GM18870 (cell line): Measurements from ENCODE around the gene NFKBIL1.
A peak's percentile ranks its signal among the peaks of the same experiment; 100 is the strongest.

Experiments used
- ATAC-seq: cut with Tn5 transposase; IDR thresholded peaks from one replicate; pipeline ENCODE4 v1.9.1; 2021; ENCODE audit warnings: moderate library complexity; ENCODE audit not compliant: unreplicated experiment

NFKBIL1 gene

GRCh38 chr6:31559606-31559957, 12.2 kb downstream of the NFKBIL1 start:
- ATAC-seq, result no peak

- peak; percentile 61 for ATAC-seq
These were observed 12.7 kb downstream of the NFKBIL1 start for GRCh38 chr6:31559958-31560696.

DNA sequence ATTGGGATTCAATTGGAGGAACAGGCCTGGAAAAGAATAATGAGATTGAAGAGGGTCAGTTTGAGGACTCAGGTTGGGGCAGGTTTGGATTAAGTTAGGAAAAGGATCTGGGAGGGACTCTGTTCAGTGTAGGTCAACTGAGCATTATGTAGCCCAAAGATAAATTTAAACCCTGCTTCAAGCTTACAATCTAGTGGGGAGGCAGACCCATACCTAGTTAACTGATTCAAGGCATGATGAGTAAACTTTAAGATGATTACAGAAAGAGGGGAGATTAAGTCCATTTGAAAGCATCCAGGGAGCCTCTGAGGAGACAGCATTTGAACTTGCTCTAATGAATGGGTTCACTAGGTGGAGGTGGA, 13.3 kb downstream of the NFKBIL1 start:
- ATAC-seq, result no peak

- ATAC-seq, result no peak
These were observed 20.3 kb downstream of the NFKBIL1 start for GRCh38 chr6:31567531-31568370.

- peak; percentile 76 for ATAC-seq
These were observed 21.1 kb downstream of the NFKBIL1 start for GRCh38 chr6:31568537-31568961.

DNA sequence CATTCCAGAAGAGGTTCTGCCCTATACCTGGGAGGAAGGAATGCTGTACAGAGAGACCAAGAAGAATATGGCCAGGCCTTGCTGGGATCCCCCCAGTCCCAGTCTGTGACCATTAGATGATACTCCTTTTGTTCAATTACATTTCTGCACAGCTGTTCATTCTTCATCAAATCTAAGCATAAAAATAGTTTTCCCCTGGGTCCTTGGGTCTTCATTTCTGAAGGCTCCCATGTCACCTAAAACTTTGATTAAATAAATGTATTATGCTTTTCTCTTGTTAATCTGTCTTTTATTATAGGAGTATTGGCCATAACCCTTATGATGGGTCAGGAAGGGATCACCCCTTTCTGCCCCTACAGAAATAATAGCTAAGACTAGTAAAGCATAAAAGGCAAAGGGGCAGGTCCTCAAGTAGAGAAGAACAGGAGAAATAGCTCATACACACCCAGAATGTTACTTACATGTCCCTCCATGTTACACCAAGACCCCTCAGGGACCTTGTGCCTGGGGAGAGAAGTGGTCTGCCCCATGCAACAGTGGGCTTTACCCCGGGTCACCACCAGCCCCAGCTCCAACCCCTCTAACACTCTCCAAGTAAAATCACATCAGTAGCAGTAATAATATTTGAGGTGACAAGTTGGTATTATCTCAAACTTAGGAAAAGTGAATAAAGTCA, 22.6 kb downstream of the NFKBIL1 start:
- ATAC-seq, result no peak

- peak; percentile 40 for ATAC-seq
These were observed 24.9 kb downstream of the NFKBIL1 start, which contains the start of gene LTA for GRCh38 chr6:31572041-31572911. Gene LTA, plus strand, starts transcription at chr6:31572289. Its CDS starts 454 bp downstream, at chr6:31572743.

GRCh38 chr6:31573239-31574105, 26.1 kb downstream of the NFKBIL1 start:
- no peak for ATAC-seq

- ATAC-seq, result no peak
These were observed 27.0 kb downstream of the NFKBIL1 start for GRCh38 chr6:31574106-31575061.

DNA sequence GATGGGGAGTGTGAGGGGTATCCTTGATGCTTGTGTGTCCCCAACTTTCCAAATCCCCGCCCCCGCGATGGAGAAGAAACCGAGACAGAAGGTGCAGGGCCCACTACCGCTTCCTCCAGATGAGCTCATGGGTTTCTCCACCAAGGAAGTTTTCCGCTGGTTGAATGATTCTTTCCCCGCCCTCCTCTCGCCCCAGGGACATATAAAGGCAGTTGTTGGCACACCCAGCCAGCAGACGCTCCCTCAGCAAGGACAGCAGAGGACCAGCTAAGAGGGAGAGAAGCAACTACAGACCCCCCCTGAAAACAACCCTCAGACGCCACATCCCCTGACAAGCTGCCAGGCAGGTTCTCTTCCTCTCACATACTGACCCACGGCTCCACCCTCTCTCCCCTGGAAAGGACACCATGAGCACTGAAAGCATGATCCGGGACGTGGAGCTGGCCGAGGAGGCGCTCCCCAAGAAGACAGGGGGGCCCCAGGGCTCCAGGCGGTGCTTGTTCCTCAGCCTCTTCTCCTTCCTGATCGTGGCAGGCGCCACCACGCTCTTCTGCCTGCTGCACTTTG, 28.0 kb downstream of the NFKBIL1 start, which contains the start of gene TNF:
Gene TNF (plus strand): TSS at position 231 of the 567 bp plus-strand sequence. CDS start 177 bp downstream, at position 408.
- ATAC-seq, result no peak

- ATAC-seq, result no peak
These were observed 28.7 kb downstream of the NFKBIL1 start for GRCh38 chr6:31575952-31576685.

DNA sequence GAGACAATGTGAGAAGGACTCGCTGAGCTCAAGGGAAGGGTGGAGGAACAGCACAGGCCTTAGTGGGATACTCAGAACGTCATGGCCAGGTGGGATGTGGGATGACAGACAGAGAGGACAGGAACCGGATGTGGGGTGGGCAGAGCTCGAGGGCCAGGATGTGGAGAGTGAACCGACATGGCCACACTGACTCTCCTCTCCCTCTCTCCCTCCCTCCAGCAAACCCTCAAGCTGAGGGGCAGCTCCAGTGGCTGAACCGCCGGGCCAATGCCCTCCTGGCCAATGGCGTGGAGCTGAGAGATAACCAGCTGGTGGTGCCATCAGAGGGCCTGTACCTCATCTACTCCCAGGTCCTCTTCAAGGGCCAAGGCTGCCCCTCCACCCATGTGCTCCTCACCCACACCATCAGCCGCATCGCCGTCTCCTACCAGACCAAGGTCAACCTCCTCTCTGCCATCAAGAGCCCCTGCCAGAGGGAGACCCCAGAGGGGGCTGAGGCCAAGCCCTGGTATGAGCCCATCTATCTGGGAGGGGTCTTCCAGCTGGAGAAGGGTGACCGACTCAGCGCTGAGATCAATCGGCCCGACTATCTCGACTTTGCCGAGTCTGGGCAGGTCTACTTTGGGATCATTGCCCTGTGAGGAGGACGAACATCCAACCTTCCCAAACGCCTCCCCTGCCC, 29.6 kb downstream of the NFKBIL1 start:
- no peak for ATAC-seq

DNA sequence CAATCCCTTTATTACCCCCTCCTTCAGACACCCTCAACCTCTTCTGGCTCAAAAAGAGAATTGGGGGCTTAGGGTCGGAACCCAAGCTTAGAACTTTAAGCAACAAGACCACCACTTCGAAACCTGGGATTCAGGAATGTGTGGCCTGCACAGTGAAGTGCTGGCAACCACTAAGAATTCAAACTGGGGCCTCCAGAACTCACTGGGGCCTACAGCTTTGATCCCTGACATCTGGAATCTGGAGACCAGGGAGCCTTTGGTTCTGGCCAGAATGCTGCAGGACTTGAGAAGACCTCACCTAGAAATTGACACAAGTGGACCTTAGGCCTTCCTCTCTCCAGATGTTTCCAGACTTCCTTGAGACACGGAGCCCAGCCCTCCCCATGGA, 30.2 kb downstream of the NFKBIL1 start:
- no peak for ATAC-seq

DNA sequence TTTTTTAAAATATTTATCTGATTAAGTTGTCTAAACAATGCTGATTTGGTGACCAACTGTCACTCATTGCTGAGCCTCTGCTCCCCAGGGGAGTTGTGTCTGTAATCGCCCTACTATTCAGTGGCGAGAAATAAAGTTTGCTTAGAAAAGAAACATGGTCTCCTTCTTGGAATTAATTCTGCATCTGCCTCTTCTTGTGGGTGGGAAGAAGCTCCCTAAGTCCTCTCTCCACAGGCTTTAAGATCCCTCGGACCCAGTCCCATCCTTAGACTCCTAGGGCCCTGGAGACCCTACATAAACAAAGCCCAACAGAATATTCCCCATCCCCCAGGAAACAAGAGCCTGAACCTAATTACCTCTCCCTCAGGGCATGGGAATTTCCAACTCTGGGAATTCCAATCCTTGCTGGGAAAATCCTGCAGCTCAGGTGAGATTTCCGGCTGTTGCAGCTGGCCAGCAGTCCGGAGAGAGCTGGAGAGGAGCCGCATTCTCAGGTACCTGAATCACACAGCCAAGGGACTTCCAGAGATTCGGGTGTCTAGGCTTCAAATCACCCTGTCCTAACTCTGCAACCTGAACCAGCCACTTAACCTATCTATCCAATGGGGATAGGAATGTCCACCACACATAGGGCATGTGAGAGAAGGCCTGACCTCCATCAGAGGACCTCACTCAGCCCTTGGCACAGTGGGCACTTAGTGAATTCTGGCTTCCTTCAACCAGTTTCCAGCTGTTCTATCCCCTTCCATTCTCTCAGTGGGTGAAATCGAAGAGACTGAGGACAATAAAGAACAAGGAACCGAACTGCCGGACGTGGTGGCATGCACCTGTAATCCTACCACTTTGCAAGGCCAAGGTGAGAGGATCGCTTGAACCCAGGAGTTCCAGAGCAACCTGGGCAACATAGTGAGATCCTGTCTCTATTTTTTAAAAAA, 31.0 kb downstream of the NFKBIL1 start:
- ATAC-seq, result no peak

DNA sequence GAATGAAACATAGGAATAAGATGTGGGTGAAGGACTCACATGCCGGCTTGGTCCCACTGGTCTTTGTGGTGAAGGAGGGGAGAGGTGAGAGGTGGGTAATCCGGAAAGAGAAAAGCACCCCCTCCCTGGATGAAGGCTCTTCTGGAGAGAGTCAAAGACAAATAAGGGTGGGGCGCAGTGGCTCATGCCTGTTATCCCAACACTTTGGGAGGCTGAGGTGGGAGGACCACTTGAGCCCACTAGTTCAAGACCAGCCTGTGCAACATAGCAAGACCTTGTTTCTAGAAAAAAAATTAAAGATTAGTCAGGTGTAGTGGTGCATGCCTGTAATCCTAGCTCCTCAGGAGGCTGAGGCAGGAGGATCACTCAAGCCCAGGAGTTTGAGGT, 31.7 kb downstream of the NFKBIL1 start:
- no peak for ATAC-seq
